Vagina (tissue), 2 donors: ENCODE measurements around the gene METTL26.

Source experiments
- POLR2A ChIP-seq, 2 donors: fragments of 450-650 bp; IDR thresholded peaks; one replicate each; pipeline ENCODE4 v1.6.1; 2017; ENCODE audit warnings: antibody characterized with exemption in 2 of 2, mild to moderate bottlenecking in 2 of 2, moderate library complexity in 2 of 2
- TF ChIP-seq, protein P1 (sequence below), 3 experiments: fragments of 450-650 bp in 2 of 3; fragments of 200-600 bp in 1 of 3; sonication (generic) in 1 of 3; IDR thresholded peaks; one replicate each; pipeline ENCODE4 v1.5.1; 2017 to 2019; ENCODE audit warnings: antibody characterized with exemption in 3 of 3, mild to moderate bottlenecking in 2 of 3, moderate library complexity in 2 of 3

DNA sequence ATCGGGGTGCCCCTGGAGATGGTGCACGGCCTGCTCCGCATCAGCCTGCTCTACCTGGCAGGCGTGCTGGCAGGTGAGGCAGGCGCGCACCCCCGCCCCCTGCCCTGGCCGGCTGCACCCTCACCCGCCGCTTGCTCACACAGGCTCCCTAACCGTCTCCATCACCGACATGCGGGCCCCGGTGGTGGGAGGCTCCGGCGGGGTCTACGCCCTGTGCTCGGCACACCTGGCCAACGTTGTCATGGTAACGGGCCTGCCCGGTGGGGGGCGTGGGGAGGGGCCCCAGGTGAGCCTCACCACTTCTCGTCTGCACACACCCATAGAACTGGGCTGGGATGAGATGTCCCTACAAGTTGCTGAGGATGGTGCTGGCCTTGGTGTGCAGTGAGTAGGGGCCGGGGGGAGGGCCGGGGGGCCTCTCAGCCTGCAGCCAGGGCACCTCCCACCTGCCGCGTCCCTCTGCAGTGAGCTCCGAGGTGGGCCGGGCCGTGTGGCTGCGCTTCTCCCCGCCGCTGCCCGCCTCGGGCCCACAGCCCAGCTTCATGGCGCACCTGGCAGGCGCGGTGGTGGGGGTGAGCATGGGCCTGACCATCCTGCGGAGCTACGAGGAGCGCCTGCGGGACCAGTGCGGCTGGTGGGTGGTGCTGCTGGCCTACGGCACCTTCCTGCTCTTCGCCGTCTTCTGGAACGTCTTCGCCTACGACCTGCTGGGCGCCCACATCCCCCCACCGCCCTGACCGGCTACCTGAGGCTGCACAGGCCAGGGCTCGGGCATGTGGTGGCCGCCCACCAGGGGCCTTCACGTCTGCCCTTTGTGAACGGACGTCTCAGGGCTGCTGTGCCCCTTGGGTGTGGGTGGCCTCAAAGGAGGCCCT is 41.4 kb upstream of the METTL26 start:
- TF ChIP-seq, protein P1, sequence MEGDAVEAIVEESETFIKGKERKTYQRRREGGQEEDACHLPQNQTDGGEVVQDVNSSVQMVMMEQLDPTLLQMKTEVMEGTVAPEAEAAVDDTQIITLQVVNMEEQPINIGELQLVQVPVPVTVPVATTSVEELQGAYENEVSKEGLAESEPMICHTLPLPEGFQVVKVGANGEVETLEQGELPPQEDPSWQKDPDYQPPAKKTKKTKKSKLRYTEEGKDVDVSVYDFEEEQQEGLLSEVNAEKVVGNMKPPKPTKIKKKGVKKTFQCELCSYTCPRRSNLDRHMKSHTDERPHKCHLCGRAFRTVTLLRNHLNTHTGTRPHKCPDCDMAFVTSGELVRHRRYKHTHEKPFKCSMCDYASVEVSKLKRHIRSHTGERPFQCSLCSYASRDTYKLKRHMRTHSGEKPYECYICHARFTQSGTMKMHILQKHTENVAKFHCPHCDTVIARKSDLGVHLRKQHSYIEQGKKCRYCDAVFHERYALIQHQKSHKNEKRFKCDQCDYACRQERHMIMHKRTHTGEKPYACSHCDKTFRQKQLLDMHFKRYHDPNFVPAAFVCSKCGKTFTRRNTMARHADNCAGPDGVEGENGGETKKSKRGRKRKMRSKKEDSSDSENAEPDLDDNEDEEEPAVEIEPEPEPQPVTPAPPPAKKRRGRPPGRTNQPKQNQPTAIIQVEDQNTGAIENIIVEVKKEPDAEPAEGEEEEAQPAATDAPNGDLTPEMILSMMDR (IDR thresholded peaks at IDR 0.05), result no peak
- TF ChIP-seq POLR2A (IDR thresholded peaks at IDR 0.05), result no peak
